Peyer's patch (tissue), 4 donors: ENCODE data around the gene CLRN2.

Source experiments
- CTCF ChIP-seq, 6 experiments: fragments of 450-650 bp in 4 of 6; fragments of 200-600 bp in 2 of 6; sonication (generic) in 1 of 6; IDR thresholded peaks; one replicate each; pipeline ENCODE4 v1.5.1; 2017 to 2019; ENCODE audit warnings: antibody characterized with exemption in 6 of 6, mild to moderate bottlenecking in 3 of 6, moderate library complexity in 1 of 6
- POLR2A ChIP-seq, 2 donors: fragments of 450-650 bp; IDR thresholded peaks; one replicate each; pipeline ENCODE4 v1.5.1; 2017; ENCODE audit warnings: antibody characterized with exemption in 2 of 2, mild to moderate bottlenecking in 2 of 2, moderate library complexity in 2 of 2

GRCh38 chr4:17531538-17532285, 16.7 kb downstream of the CLRN2 start:
- TF ChIP-seq CTCF (IDR thresholded peaks at IDR 0.05) (no peak), POLR2A (IDR thresholded peaks at IDR 0.05) (no peak)
